Heart right ventricle (tissue), 16 donors: ENCODE results near the gene TRNT1. TPM values are rescaled to one million over a fixed set of nuclear protein-coding genes. Genes with fewer than 3 reads are reported as not detected.

ENCODE experiments used
- ATAC-seq, 8 donors: fragments of 200-7000 bp; cut with Tn5 transposase; one replicate each; pipeline ENCODE4 v1.9.1; 2020; ENCODE audit warnings: mild to moderate bottlenecking in 8 of 8, moderate library complexity in 8 of 8, moderate number of reproducible peaks in 1 of 8
- DNase-seq, 2 donors: peaks; one replicate each; pipeline ENCODE4 v3.0.0-alpha.2; 2020
- H3K27ac ChIP-seq, 10 donors: fragments of 200-600 bp; sonication (generic) in 2 of 10; one replicate each; pipeline versions ENCODE4 v1.5.0 to v1.8.0; 2020 to 2022; ENCODE audit warnings: mild to moderate bottlenecking in 3 of 10
- H3K27me3 ChIP-seq, 7 donors: fragments of 200-600 bp; one replicate each; pipeline ENCODE4 v1.8.0; 2021 to 2022; ENCODE audit warnings: mild to moderate bottlenecking in 2 of 7
- H3K36me3 ChIP-seq, 9 donors: fragments of 200-600 bp; sonication (generic) in 1 of 9; one replicate each; pipeline versions ENCODE4 v1.5.0 to v1.8.0; 2020 to 2022; ENCODE audit warnings: mild to moderate bottlenecking in 2 of 9
- H3K4me1 ChIP-seq, 9 donors: fragments of 200-600 bp; sonication (generic) in 1 of 9; one replicate each; pipeline versions ENCODE4 v1.5.0 to v1.8.0; 2020 to 2022; ENCODE audit warnings: mild to moderate bottlenecking in 4 of 9
- H3K4me3 ChIP-seq, 10 donors: fragments of 200-600 bp; sonication (generic) in 2 of 10; one replicate each; pipeline versions ENCODE4 v1.5.0 to v1.8.0; 2020 to 2022; ENCODE audit warnings: mild to moderate bottlenecking in 7 of 10, moderate library complexity in 2 of 10
- H3K9me3 ChIP-seq, 11 donors: fragments of 200-600 bp in 10 of 11; sonication (generic) in 2 of 11; one replicate each; pipeline versions ENCODE4 v1.5.0 to v1.8.0; 2013 to 2022; ENCODE audit warnings: mild to moderate bottlenecking in 2 of 11, control low read depth in 1 of 11, moderate library complexity in 1 of 11
- CTCF ChIP-seq, 9 donors: fragments of 200-600 bp; sonication (generic) in 2 of 9; IDR thresholded peaks; one replicate each; pipeline versions ENCODE4 v1.5.0 to v1.8.0; 2021 to 2022; ENCODE audit warnings: antibody characterized with exemption in 9 of 9, mild to moderate bottlenecking in 5 of 9, moderate library complexity in 1 of 9
- WGBS, 2 donors: extraction: QIAGEN DNeasy Blood & Tissue Kit; methylation state at CpG; one replicate each; pipeline ENCODE4 v1.1.7; 2013; ENCODE audit warnings: inconsistent platforms in 1 of 2; 5-methylcytosine and 5-hydroxymethylcytosine counted together
- intact Hi-C, 10 donors: fragments of 100-400 bp; cut with DNase I; formaldehyde crosslinking; loops; one replicate each; pipeline versions ENCODE4 v1.11.1 to v1.14.2; 2022
- polyA plus RNA-seq, 2 donors: library from polyadenylated mRNA; stranded (reverse); fragments of 200-250 nt; gene quantifications; one replicate each; pipeline ENCODE4 v1.2.3, GENCODE V29; 2013
- total RNA-seq, 10 donors: library from RNA; stranded (reverse); fragmentation: NEBNext Ultra II Directional in 3 of 10; extraction: Animal tissue kit (Norgen Biotek cat#: 25700) in 3 of 10; gene quantifications; one replicate each; pipeline versions ENCODE4 v1.2.1 to v1.2.4, GENCODE V29; 2021 to 2023
- donor health status: Arrhythmogenic right ventricular cardiomyopathy.
- donor health status: ischemic (EF 13 %, LVEDD 7.1; RV severe dilation, severe dysfunction).
- donor health status: healthy with polysubstance abuse.
- donor health status: DM: no; HTN: yes; CAD: no.
- donor health status: DM: no; HTN: no; CAD: no.
- donor health status: ischemic (EF 25% LVEDD 6.9; RV normal size, moderate dysfunction).
- donor health status: ischemic (EF 25% LVEDD 5.7; RV mildly dilated, moderate dysfunction).
- donor health status: healthy.
- donor health status: DM: yes; HTN: yes; CAD: no.
- donor health status: Ischemic cardiomyopathy.
- donor health status: ischemic (EF 35%, LVEDD 5.7; RV mildly dilated, moderate dysfunction).
- donor health status: nonischemic (EF 11% LVEDD 7.7; RV severe dilation, severe dysfunction).
- donor health status: DM: yes; HTN: yes; CAD: no.
- donor health status: PGD.
- donor health status: ischemic (EF 29% LVEDD 5.4; RV normal size, mild dysfunction).
- donor health status: nonischemic (EF 23%, LVEDD 6.1; RV moderate dilation, normal function).

Gene TRNT1
- total and polyA plus RNA-seq, 12 donors = 5.8 to 14.5 (median 10.6) TPM

DNA sequence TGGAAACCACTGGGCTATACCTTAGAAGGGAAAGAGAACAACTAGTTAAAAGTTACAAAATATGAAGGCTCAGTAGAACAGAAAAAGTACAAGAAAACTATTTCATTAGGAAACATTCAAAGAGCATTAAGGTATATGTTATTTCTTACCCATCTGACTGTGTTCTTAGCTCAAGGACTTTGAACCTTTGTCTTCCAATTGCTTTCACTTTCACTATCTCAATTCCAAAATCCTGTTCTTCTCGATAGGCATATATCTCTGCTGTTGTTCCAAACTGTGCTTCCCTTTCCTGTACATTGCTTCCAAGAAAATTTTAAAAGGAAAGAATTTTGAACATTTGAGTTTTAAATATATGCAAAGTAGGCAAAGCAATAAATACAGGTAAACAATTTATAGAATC, 45.9 kb downstream of the TRNT1 start:
- peak overlapping the region; percentile 66 to 93 (median 82) for H3K27ac ChIP-seq
- H3K27me3 ChIP-seq = no peaks in the 10 kb centered on the region
- DNase-seq (no peak), ATAC-seq (peak in 5 of 8 donors; percentile 55 to 80 (median 63))
- TF ChIP-seq CTCF (IDR thresholded peaks at IDR 0.05) = no peak
- peaks cover 0 to 93% (median 21%) of the 10 kb centered on the region in 9 donors for H3K36me3 ChIP-seq
- peak overlapping the region in 8 of 10 donors; percentile 1 to 38 (median 22) for H3K4me3 ChIP-seq
- intact Hi-C loops = no loop called here
- 28 to 49% methylated on average over 1 of the region's 1 CpG for WGBS, 2 donors
- H3K4me1 ChIP-seq = peaks cover 0 to 69% (median 51%) of the 10 kb centered on the region in 9 donors
- no peaks in the 10 kb centered on the region for H3K9me3 ChIP-seq

- TF ChIP-seq CTCF (IDR thresholded peaks at IDR 0.05) = no peak
- whole genome bisulfite sequencing, 2 donors = 45 to 52% methylated on average over 10 of the region's 10 CpGs
- Histone ChIP-seq H3K27me3 (no peaks in the 10 kb centered on the region), H3K36me3 (peaks cover 0 to 40% (median 13%) of the 10 kb centered on the region in 9 donors), H3K4me3 (peak overlapping the region in 9 of 10 donors; percentile 78 to 99 (median 96)), H3K9me3 (no peaks in the 10 kb centered on the region), H3K4me1 (peaks cover 9 to 68% (median 44%) of the 10 kb centered on the region in 9 donors), H3K27ac (peak overlapping the region in 4 of 10 donors; percentile 2 to 87 (median 32))
- ATAC-seq (no peak), DNase-seq (no peak)
- intact Hi-C loops = loop anchor here in 2 of 10 donors (2.0 to 5.0 kb wide), 2 partner anchors 51 kb away; partner anchors contain the start of gene TRNT1 (in 2 of the 2)
Observed at GRCh38 chr3:3177861-3178497, 51.2 kb downstream of the TRNT1 start.

- 17 to 22% methylated on average over 16 of the region's 16 CpGs for WGBS, 2 donors
- peaks cover 9 to 60% (median 42%) of the 10 kb centered on the region in 9 donors for H3K4me1 ChIP-seq
- intact Hi-C loops = loop anchor here in 2 of 10 donors (2.0 to 5.0 kb wide), 2 partner anchors 51 to 52 kb away; partner anchors contain the start of gene TRNT1 (in 2 of the 2)
Observed at GRCh38 chr3:3178498-3179328, 52.0 kb downstream of the TRNT1 start.

More at GRCh38 chr3:3178498-3179328, 52.0 kb downstream of the TRNT1 start:
- ATAC-seq (no peak), DNase-seq (no peak)
- H3K9me3 ChIP-seq = no peaks in the 10 kb centered on the region
- H3K4me3 ChIP-seq = peak overlapping the region; percentile 78 to 99 (median 95)
- H3K27me3 ChIP-seq = no peaks in the 10 kb centered on the region
- peak overlapping the region in 9 of 10 donors; percentile 61 to 95 (median 86) for H3K27ac ChIP-seq
- TF ChIP-seq CTCF (IDR thresholded peaks at IDR 0.05) = no peak
- peaks cover 0 to 32% (median 6%) of the 10 kb centered on the region in 9 donors for H3K36me3 ChIP-seq
